HFF-Myc (cell line): ENCODE data around the gene AGER.

Experiments used
- DNase-seq: peaks from one replicate; pipeline ENCODE4 v3.0.0-alpha.2; 2011; ENCODE audit warnings: low read depth; ENCODE audit errors: extremely low read depth
- H3K4me3 ChIP-seq: replicated peaks from 2 replicates; pipeline ENCODE4 v1.5.1; 2011; ENCODE audit warnings: low read depth, mild to moderate bottlenecking, control low read depth, low read length
- CTCF ChIP-seq: IDR thresholded peaks from 2 replicates; pipeline ENCODE4 v1.5.1; 2012; ENCODE audit warnings: mild to moderate bottlenecking, low read depth, low read length, control low read depth; ENCODE audit errors: missing control alignments

Gene AGER

GRCh38 chr6:32167761-32168262 is 16.2 kb downstream of the AGER start:
- TF ChIP-seq CTCF: no peak
- no peak overlapping the region for H3K4me3 ChIP-seq
- no peak for DNase-seq

- H3K4me3 ChIP-seq: no peak overlapping the region
- no peak for TF ChIP-seq CTCF
- DNase-seq: no peak
These were observed 16.8 kb downstream of the AGER start for GRCh38 chr6:32167154-32167760.

GRCh38 chr6:32166411-32167061 is 17.5 kb downstream of the AGER start:
- peak; percentile 8 for TF ChIP-seq CTCF
- H3K4me3 ChIP-seq: no peak overlapping the region
- DNase-seq: no peak

- no peak within 1 kb of the TSS for H3K4me3 ChIP-seq
- no peak for DNase-seq
- TF ChIP-seq CTCF: no peak
These were observed 19.8 kb downstream of the AGER start, which contains the start of gene EGFL8 for GRCh38 chr6:32164295-32164694. Gene EGFL8, plus strand, starts transcription at chr6:32164595. Its CDS starts 1,571 bp downstream, at chr6:32166166.

- no peak for DNase-seq
- TF ChIP-seq CTCF: no peak
- no peak overlapping the region for H3K4me3 ChIP-seq
These were observed 20.3 kb downstream of the AGER start for GRCh38 chr6:32163559-32164258.

GRCh38 chr6:32158052-32158451 is 26.0 kb downstream of the AGER start:
- TF ChIP-seq CTCF: no peak
- H3K4me3 ChIP-seq: no peak overlapping the region

More at GRCh38 chr6:32158052-32158451, 26.0 kb downstream of the AGER start:
- DNase-seq: no peak
